ENCODE results near the gene LTB4R2. TPM values are rescaled to one million over a fixed set of nuclear protein-coding genes. Genes with fewer than 3 reads are reported as not detected.

The LTB4R2 gene
- total and polyA plus RNA-seq, 2 of the 8 experiments (the other 6 are each of a cell fraction or from before 2014, with no cell fraction given), result 5.3 to 6.7 TPM

- peaks cover 0 to 4% (median 2%) of the 10 kb centered on the region in 4 experiments; a peak in 3 of 7 replicates for H3K4me1 ChIP-seq (replicated peaks in 1 of 4; ENCODE audit: control insufficient read depth in 3 of 4, insufficient read depth in 4 of 4, low read length in 3 of 4)
- H2BK20ac ChIP-seq (ENCODE audit: low read length), result no peak overlapping the region
- no peak overlapping the region for H2BK12ac ChIP-seq (ENCODE audit: low read depth, low read length)
- peaks cover 4% of the 10 kb centered on the region for H3K23me2 ChIP-seq (ENCODE audit: low read depth, low read length)
- no peak overlapping the region for H2BK120ac ChIP-seq (replicated peaks; ENCODE audit: low read depth, low read length)
- H3K56ac ChIP-seq (replicated peaks; ENCODE audit: insufficient read length, low read depth, low read length), result no peak overlapping the region
- H3K36me3 ChIP-seq (ENCODE audit: control insufficient read depth in 2 of 4, insufficient read depth in 4 of 4, low read length in 3 of 4), result no peaks in the 10 kb centered on the region
- H4K8ac ChIP-seq (ENCODE audit: extremely low read depth, insufficient read depth, low read length), result no peak overlapping the region
- H4K91ac ChIP-seq (replicated peaks; ENCODE audit: insufficient read length, low read length), result no peak overlapping the region
- no peaks in the 10 kb centered on the region for H4K20me1 ChIP-seq (replicated peaks in 1 of 2; ENCODE audit: control insufficient read depth in 1 of 2, insufficient read depth in 2 of 2, low read length in 2 of 2)
- ChIA-PET CTCF (ENCODE audit: partially characterized antibody) (interaction anchor here (0.8 to 8.6 kb wide), 13 partner anchors 9 to 39 kb away, joined by 3 to 94 read pairs (median 4); partner anchors contain the start of genes DHRS1 and NOP9), POLR2A (ENCODE audit: partially characterized antibody) (interaction anchor here (0.9 to 2.6 kb wide), 5 partner anchors 18 to 29 kb away, joined by 3 to 7 read pairs (median 3); partner anchors contain the start of genes DHRS1 and NOP9)
- H3K9ac ChIP-seq (replicated peaks in 1 of 4; ENCODE audit: extremely low read depth in 1 of 4, low read depth in 3 of 4, low read length in 3 of 4), result no peak overlapping the region
- H2AFZ ChIP-seq (ENCODE audit: low read length), result no peak overlapping the region
- no peak overlapping the region for H2BK5ac ChIP-seq (ENCODE audit: low read depth, low read length)
- no peaks in the 10 kb centered on the region for H3K79me1 ChIP-seq (ENCODE audit: low read depth, low read length)
- 86% methylated on average over 3 of the region's 3 CpGs; no CpG with 5 or more reads in 1 of the 2 experiments for WGBS, 2 experiments (ENCODE audit: extremely low coverage in 1 of 2, insufficient coverage in 1 of 2, insufficient read length in 1 of 2, insufficient replicate concordance in 2 of 2, low coverage in 1 of 2, low lambda C conversion rate in 2 of 2, missing lambda C conversion rate in 1 of 2)
- TF ChIP-seq KDM5A (IDR thresholded peaks at IDR 0.05; ENCODE audit: low read length) (no peak), GTF2F1 (IDR thresholded peaks at IDR 0.05; ENCODE audit: borderline replicate concordance, low read depth, low read length) (no peak), POLR2AphosphoS5 (IDR thresholded peaks at IDR 0.05; ENCODE audit: low read depth, low read length) (no peak), RFX5 (IDR thresholded peaks at IDR 0.05; ENCODE audit: borderline replicate concordance, low read depth, low read length) (no peak), EZH2 (IDR thresholded peaks at IDR 0.05; ENCODE audit: low read depth, low read length, severe bottlenecking) (no peak), PHF8 (conservative IDR thresholded peaks at IDR 0.05; ENCODE audit: low read depth, low read length) (no peak), USF2 (IDR thresholded peaks at IDR 0.05; ENCODE audit: low read length) (no peak), ZNF274 (IDR thresholded peaks at IDR 0.05; ENCODE audit: borderline replicate concordance, extremely low read depth, low read length) (no peak), KDM4A (IDR thresholded peaks at IDR 0.05; ENCODE audit: low read depth, low read length, severe bottlenecking) (no peak), SIX5 (IDR thresholded peaks at IDR 0.05; ENCODE audit: low read depth, low read length) (no peak), ASH2L (IDR thresholded peaks at IDR 0.05; ENCODE audit: low read length) (no peak), BRCA1 (IDR thresholded peaks at IDR 0.05; ENCODE audit: low read depth, low read length) (no peak)
- no peaks in the 10 kb centered on the region for H3K9me3 ChIP-seq (ENCODE audit: insufficient read depth in 2 of 2, low read depth in 1 of 2, low read length in 1 of 2)
- no peaks in the 10 kb centered on the region for H3K79me2 ChIP-seq (ENCODE audit: control insufficient read depth in 1 of 2, insufficient read depth in 2 of 2, low read length in 2 of 2)
- no peak overlapping the region for H3K27ac ChIP-seq (ENCODE audit: low read depth, low read length)
- H3K4me3 ChIP-seq (ENCODE audit: extremely low read depth in 1 of 4, insufficient read depth in 2 of 4, low read depth in 3 of 4, low read length in 4 of 4), result no peak overlapping the region
- no peak overlapping the region for H3K18ac ChIP-seq (ENCODE audit: extremely low read depth, low read length)
- no peak overlapping the region for H3K4me2 ChIP-seq (ENCODE audit: insufficient read depth in 1 of 2, low read depth in 2 of 2, low read length in 2 of 2)
- H2BK15ac ChIP-seq (ENCODE audit: low read length), result no peak overlapping the region
- no peak overlapping the region for H3K23ac ChIP-seq (ENCODE audit: insufficient read length)
- H3K27me3 ChIP-seq (replicated peaks in 1 of 4; ENCODE audit: control insufficient read depth in 3 of 4, extremely low read depth in 1 of 4, insufficient read depth in 3 of 4, low read length in 3 of 4), result no peaks in the 10 kb centered on the region; a peak in 1 of 7 replicates
- FAIRE-seq, result no peak
- no peak overlapping the region for H3K4ac ChIP-seq (replicated peaks; ENCODE audit: insufficient read length, low read depth, low read length)
- H2AK5ac ChIP-seq (ENCODE audit: low read depth, low read length), result no peak overlapping the region
- H4K5ac ChIP-seq (ENCODE audit: insufficient read length, low read depth, low read length), result no peak overlapping the region
- no peak overlapping the region for H3K14ac ChIP-seq (ENCODE audit: insufficient read length)
- no peak for DNase-seq (ENCODE audit: low read depth in 1 of 2, low spot score in 2 of 2)
Measured at GRCh38 chr14:24274101-24274543, 35.8 kb upstream of the LTB4R2 start.
